GM19438 (cell line): ENCODE data around the gene MYH11.
"Not testable (repeated sequence)": the region's sequence is repeated elsewhere in the genome, so short reads cannot be mapped to it uniquely, and the experiment has no call there.

Experiments
- ATAC-seq: cut with Tn5 transposase; IDR thresholded peaks from one replicate; pipeline ENCODE4 v1.9.1; 2021; ENCODE audit warnings: low read depth; ENCODE audit not compliant: unreplicated experiment

The MYH11 gene

DNA sequence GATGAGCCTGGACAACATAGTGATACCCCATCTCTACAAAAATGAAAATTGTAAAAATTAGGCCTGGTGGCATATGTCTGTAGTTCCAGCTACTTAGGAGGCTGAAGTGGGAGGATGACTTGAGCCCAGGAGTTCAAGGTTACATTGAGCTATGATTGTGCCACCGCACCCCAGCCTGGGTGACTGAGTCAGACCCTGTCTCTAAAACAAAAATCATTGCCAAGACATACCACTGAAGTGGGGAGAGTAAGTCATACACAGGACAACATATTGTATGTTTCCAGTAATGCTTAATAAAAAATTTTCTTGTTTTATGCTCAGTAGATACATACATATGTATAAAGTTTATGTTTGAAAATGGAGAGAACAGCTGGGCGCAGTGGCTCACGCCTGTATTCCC is 167.5 kb downstream of the MYH11 start:
- ATAC-seq, result no peak

- ATAC-seq, result no peak
These were observed 170.5 kb downstream of the MYH11 start for GRCh38 chr16:15686287-15686686.

DNA sequence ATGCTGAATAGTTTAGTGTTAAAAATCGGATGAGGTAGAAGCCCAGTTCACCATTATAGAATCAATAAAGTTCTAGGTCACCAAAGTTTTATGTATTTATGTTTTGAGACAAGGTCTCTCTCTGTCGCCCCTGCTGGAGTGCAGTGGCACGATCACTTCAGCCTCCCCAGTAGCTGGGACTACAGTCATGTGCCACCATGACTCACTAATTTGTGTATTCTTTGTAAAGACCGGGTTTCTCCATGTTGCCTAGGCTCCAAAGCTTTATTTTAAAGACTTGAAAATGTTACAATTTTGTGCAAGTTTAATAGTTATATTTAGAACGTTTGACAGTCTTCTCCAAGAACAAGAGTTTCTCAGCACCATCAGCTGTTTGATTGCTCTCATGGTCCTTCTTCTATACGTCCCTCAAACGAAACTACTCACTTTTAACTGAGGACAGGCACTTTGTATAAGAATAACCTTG is 174.7 kb downstream of the MYH11 start:
- ATAC-seq, result no peak

DNA sequence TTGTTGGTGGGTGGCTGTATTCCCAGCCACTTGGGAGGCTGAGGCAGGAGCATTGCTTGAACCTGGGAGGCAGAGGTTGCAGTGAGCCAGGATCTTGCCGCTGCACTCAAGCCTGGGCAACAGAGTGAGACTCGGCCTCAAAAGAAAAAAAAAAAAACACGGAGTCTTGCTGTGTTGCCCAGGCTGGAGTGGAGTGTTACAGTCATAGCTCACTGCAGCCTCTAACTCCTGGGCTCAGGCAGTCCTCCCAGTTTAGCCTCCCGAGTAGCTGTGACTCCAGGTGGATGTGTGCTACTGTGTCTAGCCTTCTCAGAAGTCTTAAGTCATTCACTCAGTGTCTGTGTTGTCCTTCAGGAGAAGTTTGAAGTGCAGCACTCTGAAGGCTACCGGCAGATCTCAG is 179.4 kb downstream of the MYH11 start:
- no peak for ATAC-seq

- ATAC-seq, result no peak
These were observed 180.3 kb downstream of the MYH11 start for GRCh38 chr16:15676506-15676905.

DNA sequence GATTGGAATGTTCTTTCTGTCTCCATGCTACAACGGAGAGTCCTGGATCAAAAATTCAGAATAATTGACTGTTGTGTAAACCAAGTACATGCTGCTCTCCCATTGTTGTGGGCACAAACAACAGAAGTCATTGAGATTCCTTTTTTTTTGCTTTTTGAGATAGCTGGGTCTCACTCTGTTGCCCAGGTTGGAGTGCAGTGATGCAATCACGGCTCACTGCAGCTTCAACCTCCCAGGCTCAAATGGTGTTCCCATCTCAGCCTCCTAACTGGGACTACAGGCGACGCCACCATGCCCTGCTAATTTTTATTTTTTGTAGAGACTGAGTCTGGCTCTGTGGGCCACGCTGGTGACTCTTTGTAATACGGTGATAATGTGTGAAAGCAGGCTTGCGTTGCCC is 182.3 kb downstream of the MYH11 start:
- no peak for ATAC-seq

DNA sequence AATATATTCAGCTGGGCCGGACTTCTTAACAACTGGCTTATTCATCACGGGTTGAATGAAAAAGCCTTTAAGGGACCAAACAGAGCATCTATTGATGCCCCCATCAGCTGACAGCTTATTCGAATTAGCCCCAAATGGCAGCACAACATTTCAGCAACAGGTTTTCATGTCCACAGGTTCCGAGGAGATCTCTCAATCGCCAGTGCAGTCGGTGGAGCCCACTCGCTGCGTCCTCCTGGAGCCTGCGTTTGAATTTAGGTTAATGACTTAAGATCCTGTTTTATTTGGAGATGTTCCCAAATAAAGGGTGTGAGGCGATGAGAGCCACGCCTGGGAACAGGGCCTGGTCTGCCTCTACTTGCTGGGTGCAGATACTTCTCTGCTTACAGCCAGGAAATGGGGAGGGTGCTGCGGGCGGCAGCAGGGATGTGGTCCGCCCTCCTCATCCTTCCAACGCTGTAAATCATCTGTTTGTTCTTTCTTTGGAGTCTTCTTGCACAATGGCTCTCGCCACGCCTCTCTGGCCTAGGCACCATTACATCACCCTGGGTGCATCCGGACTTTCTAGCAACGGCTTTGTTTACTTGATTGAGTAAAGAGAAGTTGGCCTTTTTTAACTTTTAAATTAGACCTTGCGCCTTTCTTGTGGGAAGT is 184.2 kb downstream of the MYH11 start:
- ATAC-seq, result no peak

- not testable (repeated sequence) for ATAC-seq
These were observed 184.7 kb downstream of the MYH11 start for GRCh38 chr16:15672127-15672513.

DNA sequence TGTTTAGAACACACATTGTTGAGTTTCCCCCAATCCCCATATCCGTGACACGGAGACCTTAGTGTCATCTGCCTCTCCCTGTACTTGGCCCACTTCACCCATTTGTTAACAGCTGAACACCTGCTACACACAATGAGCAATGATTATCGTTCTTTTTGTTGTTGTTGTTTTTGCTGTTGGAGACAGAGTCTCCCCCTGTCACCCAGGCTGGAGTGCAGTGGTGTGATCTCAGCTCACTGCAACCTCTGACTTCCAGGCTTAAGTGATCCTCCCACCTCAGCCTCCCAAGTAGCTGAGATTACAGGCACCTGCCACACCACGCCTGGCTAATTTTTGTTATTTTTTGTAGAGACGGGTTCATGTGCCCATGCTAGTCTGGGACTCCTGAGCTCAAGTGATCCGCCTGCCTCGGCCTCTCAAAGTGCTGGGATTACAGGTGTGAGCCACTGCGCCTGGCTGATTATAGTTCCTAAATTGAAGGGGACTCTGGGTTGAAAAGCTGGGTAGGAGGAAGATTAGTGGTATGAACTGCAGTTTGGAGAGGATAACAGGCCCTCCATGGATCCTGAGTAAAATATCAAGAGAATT is 185.2 kb downstream of the MYH11 start:
- no peak for ATAC-seq

DNA sequence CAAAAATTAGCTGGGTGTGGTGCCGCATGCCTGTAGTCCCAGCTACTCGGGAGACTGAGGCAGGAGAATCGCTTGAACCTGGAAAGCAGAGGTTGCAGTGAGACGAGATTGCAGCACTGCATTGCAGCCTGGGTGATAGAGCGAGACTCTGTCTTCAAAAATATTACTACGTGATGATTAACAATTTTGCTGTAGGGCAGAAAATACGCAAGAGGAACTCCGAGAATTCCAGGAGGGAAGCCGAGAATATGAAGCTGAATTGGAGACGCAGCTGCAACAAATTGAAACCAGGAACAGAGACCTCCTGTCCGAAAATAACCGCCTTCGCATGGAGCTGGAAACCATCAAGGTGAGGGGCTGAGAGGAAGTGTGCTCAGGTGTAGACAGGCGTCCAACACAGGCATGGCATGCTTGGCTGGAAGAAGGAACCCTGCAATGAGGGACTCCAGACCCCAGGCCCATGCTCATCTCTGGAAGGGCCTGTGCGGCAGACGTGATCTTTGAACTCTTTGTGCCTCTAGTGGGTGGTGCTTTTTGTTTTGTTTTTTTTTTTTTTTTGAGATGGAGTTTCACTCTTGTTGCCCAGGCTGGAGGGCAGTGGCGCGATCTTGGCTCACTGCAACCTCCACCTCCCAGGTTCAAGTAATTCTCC is 189.6 kb downstream of the MYH11 start:
- no peak for ATAC-seq

GRCh38 chr16:15665107-15665506 is 191.7 kb downstream of the MYH11 start:
- ATAC-seq, result no peak

DNA sequence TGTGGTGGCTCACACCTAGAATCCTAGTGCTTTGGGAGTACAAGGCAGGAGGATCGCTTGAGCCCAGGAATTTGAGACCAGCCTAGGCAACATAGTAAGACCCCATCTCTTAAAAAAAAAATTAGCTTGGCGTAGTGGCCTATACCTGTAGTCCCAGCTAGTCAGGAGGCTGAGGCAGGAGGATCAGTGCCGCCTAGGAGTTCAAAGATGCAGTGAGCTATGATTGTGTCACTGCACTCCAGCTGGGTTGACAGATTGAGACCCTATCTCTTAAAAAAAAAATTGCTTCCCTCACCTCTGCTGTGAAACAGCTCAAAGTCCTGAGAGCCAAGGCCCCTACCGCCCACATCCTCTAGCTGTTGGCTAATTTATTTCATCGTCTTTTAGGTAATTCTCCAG is 196.6 kb downstream of the MYH11 start:
- no peak for ATAC-seq

DNA sequence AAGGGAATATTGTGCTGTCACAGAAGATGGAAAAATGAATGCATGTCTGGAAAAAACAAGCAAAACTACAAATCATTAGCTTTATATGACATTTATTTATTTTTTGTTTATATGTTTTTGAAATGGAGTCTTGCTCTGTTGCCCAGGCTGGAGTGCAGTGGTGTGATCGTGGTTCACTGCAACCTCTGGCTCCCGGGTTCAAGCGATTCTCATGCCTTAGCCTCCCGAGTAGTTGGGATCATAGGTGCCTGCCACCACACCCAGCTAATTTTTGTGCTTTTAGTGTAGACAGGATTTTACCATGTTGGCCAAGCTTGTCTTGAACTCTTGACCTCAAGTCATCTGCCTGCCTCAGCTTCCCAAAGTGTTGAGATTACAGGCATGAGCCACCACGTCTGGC is 198.3 kb downstream of the MYH11 start:
- ATAC-seq, result no peak

DNA sequence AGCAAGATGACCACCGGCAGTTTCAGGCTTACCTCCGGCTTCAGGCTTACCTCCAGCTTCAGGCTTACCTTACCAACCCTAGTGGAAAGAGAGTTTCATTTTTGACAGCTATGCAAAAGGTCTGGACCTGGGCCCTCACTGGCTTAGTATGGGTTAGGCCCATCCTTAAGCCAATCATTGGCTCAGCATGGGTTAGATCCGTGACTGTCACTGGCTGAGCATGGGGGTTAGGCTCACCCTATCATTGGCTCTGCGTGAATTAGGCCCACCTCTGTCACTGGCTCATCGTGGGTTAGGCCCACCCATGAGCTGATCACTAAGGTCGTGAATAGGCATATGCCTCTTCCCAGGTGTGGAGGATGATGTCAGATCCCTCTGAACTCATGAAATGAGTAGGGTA is 198.7 kb downstream of the MYH11 start:
- no peak for ATAC-seq

- not testable (repeated sequence) for ATAC-seq
These were observed 201.3 kb downstream of the MYH11 start for GRCh38 chr16:15655561-15655960.

GRCh38 chr16:15654591-15654990 is 202.2 kb downstream of the MYH11 start:
- ATAC-seq, result no peak

- no peak for ATAC-seq
These were observed 203.6 kb downstream of the MYH11 start for GRCh38 chr16:15653227-15653626.
